Activated naive CD4-positive, alpha-beta T cell (primary cell): ENCODE results near the gene TANGO6.
"Not testable (repeated sequence)": the region's sequence is repeated elsewhere in the genome, so short reads cannot be mapped to it uniquely, and the experiment has no call there.

Experiments
- DNase-seq, 4 experiments: peaks; one replicate each; lab custom pipeline; 2025; lab: John Stamatoyannopoulos, UW

Gene TANGO6

GRCh38 chr16:68843482-68844210, at the start of gene TANGO6:
Gene TANGO6 (plus strand): TSS chr16:68843531. CDS start chr16:68843618, 87 bp downstream.
- peak; percentile 79 to 90 (median 81) for DNase-seq

GRCh38 chr16:68798398-68798797, 44.9 kb upstream of the TANGO6 start:
- no peak for DNase-seq

GRCh38 chr16:68800257-68800875, 43.0 kb upstream of the TANGO6 start:
- no peak for DNase-seq

GRCh38 chr16:68802190-68802589, 41.1 kb upstream of the TANGO6 start:
- DNase-seq, result no peak

- DNase-seq, result no peak
These were observed 36.9 kb upstream of the TANGO6 start for GRCh38 chr16:68806422-68806821.

GRCh38 chr16:68806981-68807380, 36.4 kb upstream of the TANGO6 start:
- DNase-seq, result no peak

- DNase-seq, result no peak
These were observed 28.8 kb upstream of the TANGO6 start for GRCh38 chr16:68814516-68814915.

- DNase-seq, result no peak
These were observed 19.8 kb upstream of the TANGO6 start for GRCh38 chr16:68823401-68824135.

GRCh38 chr16:68825427-68825826, 17.9 kb upstream of the TANGO6 start:
- DNase-seq, result no peak

- DNase-seq, result no peak
These were observed 16.7 kb upstream of the TANGO6 start for GRCh38 chr16:68826652-68827051.

- no peak for DNase-seq
These were observed 10.1 kb upstream of the TANGO6 start for GRCh38 chr16:68833251-68833650.

GRCh38 chr16:68834550-68834949, 8.8 kb upstream of the TANGO6 start:
- no peak for DNase-seq

- DNase-seq, result no peak
These were observed 7.4 kb upstream of the TANGO6 start for GRCh38 chr16:68835970-68836369.

GRCh38 chr16:68839831-68840230, 3.5 kb upstream of the TANGO6 start:
- DNase-seq, result no peak

GRCh38 chr16:68842964-68843481, 308 bp upstream of the TANGO6 start:
- DNase-seq, result not testable (repeated sequence)

- no peak for DNase-seq
These were observed 857 bp downstream of the TANGO6 start for GRCh38 chr16:68844211-68844564.

- no peak for DNase-seq
These were observed 5.5 kb downstream of the TANGO6 start for GRCh38 chr16:68848786-68849185.

GRCh38 chr16:68850481-68850880, 7.2 kb downstream of the TANGO6 start:
- no peak for DNase-seq

GRCh38 chr16:68851601-68852000, 8.3 kb downstream of the TANGO6 start:
- DNase-seq, result no peak

- no peak for DNase-seq
These were observed 14.1 kb downstream of the TANGO6 start for GRCh38 chr16:68857479-68857878.

- no peak for DNase-seq
These were observed 16.5 kb downstream of the TANGO6 start for GRCh38 chr16:68859828-68860227.

- no peak for DNase-seq
These were observed 17.9 kb downstream of the TANGO6 start for GRCh38 chr16:68860978-68861892.
